HUES6 (cell line): Measurements from ENCODE around the gene PRRT1B.
"Not testable (repeated sequence)": the region's sequence is repeated elsewhere in the genome, so short reads cannot be mapped to it uniquely, and the experiment has no call there.

Experiments used
- H3K27ac ChIP-seq: 2 replicates; pipeline ENCODE4 v1.7.0; 2013; ENCODE audit warnings: low read depth, mild to moderate bottlenecking, low read length, inconsistent platforms
- H3K27me3 ChIP-seq: 2 replicates; pipeline ENCODE4 v1.6.1; 2013; ENCODE audit warnings: low read length; ENCODE audit not compliant: control insufficient read depth, insufficient read depth
- H3K36me3 ChIP-seq: 2 replicates; pipeline ENCODE4 v1.6.1; 2013; ENCODE audit warnings: low read length; ENCODE audit not compliant: control insufficient read depth, insufficient read depth
- H3K4me1 ChIP-seq: 2 replicates; pipeline ENCODE4 v1.6.1; 2013; ENCODE audit warnings: low read length; ENCODE audit not compliant: control insufficient read depth, insufficient read depth
- H3K4me3 ChIP-seq: 2 replicates; pipeline ENCODE4 v1.5.1; 2013; ENCODE audit warnings: low read depth, low read length
- H3K9ac ChIP-seq: one replicate; pipeline ENCODE4 v1.6.1; 2013; ENCODE audit warnings: mild to moderate bottlenecking, low read length
- H3K9me3 ChIP-seq: 2 replicates; pipeline ENCODE4 v1.6.1; 2013; ENCODE audit warnings: low read depth, low read length; ENCODE audit not compliant: control insufficient read depth, insufficient read depth

Gene PRRT1B

GRCh38 chr9:131511416-131511815 lies 33.9 kb upstream of the PRRT1B start:
- H3K4me3 ChIP-seq = no peak overlapping the region
- H3K9me3 ChIP-seq = no peaks in the 10 kb centered on the region; the same call in none of the 2 replicates
- H3K36me3 ChIP-seq = peaks cover 85% of the 10 kb centered on the region
- H3K27me3 ChIP-seq = no peaks in the 10 kb centered on the region
- H3K27ac ChIP-seq = no peak overlapping the region
- H3K4me1 ChIP-seq = no peaks in the 10 kb centered on the region
- no peak overlapping the region for H3K9ac ChIP-seq

- Histone ChIP-seq H3K9ac (no peak overlapping the region), H3K27me3 (no peaks in the 10 kb centered on the region), H3K4me1 (no peaks in the 10 kb centered on the region), H3K4me3 (no peak overlapping the region), H3K36me3 (peaks cover 88% of the 10 kb centered on the region), H3K9me3 (no peaks in the 10 kb centered on the region; the same call in none of the 2 replicates), H3K27ac (no peak overlapping the region)
These were observed 33.4 kb upstream of the PRRT1B start for GRCh38 chr9:131511880-131512279.

GRCh38 chr9:131513177-131513576 lies 32.1 kb upstream of the PRRT1B start:
- Histone ChIP-seq H3K27me3 (no peaks in the 10 kb centered on the region), H3K9me3 (no peaks in the 10 kb centered on the region; the same call in none of the 2 replicates), H3K4me3 (no peak overlapping the region), H3K27ac (no peak overlapping the region), H3K9ac (no peak overlapping the region), H3K36me3 (peaks cover 91% of the 10 kb centered on the region), H3K4me1 (no peaks in the 10 kb centered on the region)

- not testable (repeated sequence) for H3K4me1 ChIP-seq, H3K27me3 ChIP-seq, H3K27ac ChIP-seq, H3K4me3 ChIP-seq, H3K9ac ChIP-seq, H3K9me3 ChIP-seq
- H3K36me3 ChIP-seq = peaks cover 97% of the 10 kb centered on the region
These were observed 29.7 kb upstream of the PRRT1B start for GRCh38 chr9:131515559-131516031.

- peaks cover 97% of the 10 kb centered on the region for H3K36me3 ChIP-seq
- no peak overlapping the region for H3K4me3 ChIP-seq
- no peaks in the 10 kb centered on the region for H3K4me1 ChIP-seq
- H3K9ac ChIP-seq = no peak overlapping the region
- no peaks in the 10 kb centered on the region; the same call in none of the 2 replicates for H3K9me3 ChIP-seq
- H3K27ac ChIP-seq = no peak overlapping the region
- H3K27me3 ChIP-seq = no peaks in the 10 kb centered on the region
These were observed 29.2 kb upstream of the PRRT1B start for GRCh38 chr9:131516100-131516499.

- Histone ChIP-seq H3K9me3 (no peaks in the 10 kb centered on the region; the same call in none of the 2 replicates), H3K27ac (no peak overlapping the region), H3K36me3 (peaks cover 97% of the 10 kb centered on the region), H3K4me1 (no peaks in the 10 kb centered on the region), H3K27me3 (no peaks in the 10 kb centered on the region), H3K4me3 (no peak overlapping the region), H3K9ac (no peak overlapping the region)
These were observed 28.4 kb upstream of the PRRT1B start for GRCh38 chr9:131516930-131517329.

- Histone ChIP-seq H3K27ac (no peak overlapping the region), H3K4me3 (no peak overlapping the region), H3K9ac (no peak overlapping the region), H3K27me3 (no peaks in the 10 kb centered on the region), H3K4me1 (no peaks in the 10 kb centered on the region), H3K36me3 (peaks cover 98% of the 10 kb centered on the region), H3K9me3 (no peaks in the 10 kb centered on the region; the same call in none of the 2 replicates)
These were observed 27.5 kb upstream of the PRRT1B start for GRCh38 chr9:131517761-131518190.

GRCh38 chr9:131518553-131518952 lies 26.8 kb upstream of the PRRT1B start:
- H3K9me3 ChIP-seq = no peaks in the 10 kb centered on the region; the same call in none of the 2 replicates
- no peak overlapping the region for H3K4me3 ChIP-seq
- no peaks in the 10 kb centered on the region for H3K27me3 ChIP-seq
- H3K27ac ChIP-seq = no peak overlapping the region
- H3K36me3 ChIP-seq = peaks cover 98% of the 10 kb centered on the region
- H3K9ac ChIP-seq = no peak overlapping the region
- no peaks in the 10 kb centered on the region for H3K4me1 ChIP-seq

- no peak overlapping the region for H3K27ac ChIP-seq
- no peak overlapping the region for H3K9ac ChIP-seq
- H3K27me3 ChIP-seq = no peaks in the 10 kb centered on the region
- H3K9me3 ChIP-seq = no peaks in the 10 kb centered on the region; the same call in none of the 2 replicates
- no peaks in the 10 kb centered on the region for H3K4me1 ChIP-seq
- H3K4me3 ChIP-seq = no peak overlapping the region
- H3K36me3 ChIP-seq = peaks cover 96% of the 10 kb centered on the region
These were observed 24.8 kb upstream of the PRRT1B start for GRCh38 chr9:131520503-131520902.

GRCh38 chr9:131521203-131521602 lies 24.1 kb upstream of the PRRT1B start:
- Histone ChIP-seq H3K27me3 (no peaks in the 10 kb centered on the region), H3K9me3 (no peaks in the 10 kb centered on the region; the same call in 1 of the 2 replicates), H3K4me1 (no peaks in the 10 kb centered on the region), H3K36me3 (peaks cover 96% of the 10 kb centered on the region), H3K27ac (no peak overlapping the region), H3K4me3 (no peak overlapping the region), H3K9ac (no peak overlapping the region)

GRCh38 chr9:131521822-131522221 lies 23.5 kb upstream of the PRRT1B start:
- H3K4me3 ChIP-seq = no peak overlapping the region
- H3K9ac ChIP-seq = no peak overlapping the region
- H3K36me3 ChIP-seq = peaks cover 96% of the 10 kb centered on the region
- H3K27me3 ChIP-seq = no peaks in the 10 kb centered on the region
- no peaks in the 10 kb centered on the region for H3K9me3 ChIP-seq
- H3K4me1 ChIP-seq = no peaks in the 10 kb centered on the region
- no peak overlapping the region for H3K27ac ChIP-seq
